ENCODE data around the gene ZBTB7C.

DNA sequence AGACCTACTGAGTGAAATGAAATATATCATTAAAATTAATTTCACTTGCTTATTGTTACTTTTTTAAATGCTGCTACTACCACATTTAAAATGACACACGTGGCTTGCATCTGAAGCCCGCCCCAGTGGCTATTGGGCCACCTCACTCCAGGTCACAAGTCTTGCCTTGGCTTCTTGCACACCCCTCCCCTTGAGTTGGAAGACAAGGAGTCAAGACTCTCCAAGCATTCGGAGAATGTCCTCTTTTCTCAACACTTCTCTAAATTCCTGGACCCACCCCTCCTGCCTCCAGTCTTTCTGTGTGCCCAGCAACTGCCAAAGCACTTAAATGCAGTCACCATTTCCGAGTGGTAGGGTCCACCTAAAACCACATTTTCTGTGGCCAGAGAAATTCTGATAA is 73.4 kb downstream of the ZBTB7C start:
- no peak for TF ChIP-seq SUZ12 (IDR thresholded peaks at IDR 0.05)
- no peak for TF ChIP-seq FOXA1 (IDR thresholded peaks at IDR 0.05)
- no peak for TF ChIP-seq LEF1 (IDR thresholded peaks at IDR 0.05; ENCODE audit: borderline replicate concordance)
- no peak for TF ChIP-seq ARNT (IDR thresholded peaks at IDR 0.05)
- TF ChIP-seq BHLHE40 (IDR thresholded peaks at IDR 0.05; ENCODE audit: borderline replicate concordance) = no peak
